Progenitor cell of endocrine pancreas (in vitro differentiated cells): ENCODE data around the gene GMDS. TPM values are rescaled to one million over a fixed set of nuclear protein-coding genes. Genes with fewer than 3 reads are reported as not detected.

Source experiments
- DNase-seq: peaks from one replicate; pipeline ENCODE4 v3.0.0; 2021; ENCODE audit warnings: low spot score; ENCODE audit not compliant: unreplicated experiment
- H3K27ac Mint-ChIP-seq: 2 replicates; pipeline ENCODE4 v1.8.0; 2021; ENCODE audit warnings: mild to moderate bottlenecking, moderate library complexity, mixed read lengths
- H3K27me3 Mint-ChIP-seq: 2 replicates; pipeline ENCODE4 v1.8.0; 2021; ENCODE audit warnings: mixed read lengths
- H3K36me3 Mint-ChIP-seq: 2 replicates; pipeline ENCODE4 v1.8.0; 2022; ENCODE audit warnings: mixed read lengths; ENCODE audit not compliant: insufficient read depth
- H3K4me1 Mint-ChIP-seq: 2 replicates; pipeline ENCODE4 v1.8.0; 2021; ENCODE audit warnings: low read depth, mixed read lengths
- H3K4me3 Mint-ChIP-seq: 2 replicates; pipeline ENCODE4 v1.8.0; 2021; ENCODE audit warnings: low read depth, mild to moderate bottlenecking, moderate library complexity, mixed read lengths
- H3K9me3 Mint-ChIP-seq: 2 replicates; pipeline ENCODE4 v1.8.0; 2021; ENCODE audit warnings: low read depth, mixed read lengths
- total RNA-seq: library from RNA; stranded (reverse); gene quantifications from 2 replicates; pipeline ENCODE4 v1.2.1, GENCODE V29; 2021
- TF ChIP-seq, protein P1 (sequence below): fragments of 200-600 bp; sonication (generic); IDR thresholded peaks from one replicate; pipeline ENCODE4 v1.5.0; 2021; ENCODE audit warnings: antibody characterized with exemption, mild to moderate bottlenecking; ENCODE audit not compliant: unreplicated experiment

Gene GMDS
- total RNA-seq, 1 donor from 2014 or later: 17.2 TPM

DNA sequence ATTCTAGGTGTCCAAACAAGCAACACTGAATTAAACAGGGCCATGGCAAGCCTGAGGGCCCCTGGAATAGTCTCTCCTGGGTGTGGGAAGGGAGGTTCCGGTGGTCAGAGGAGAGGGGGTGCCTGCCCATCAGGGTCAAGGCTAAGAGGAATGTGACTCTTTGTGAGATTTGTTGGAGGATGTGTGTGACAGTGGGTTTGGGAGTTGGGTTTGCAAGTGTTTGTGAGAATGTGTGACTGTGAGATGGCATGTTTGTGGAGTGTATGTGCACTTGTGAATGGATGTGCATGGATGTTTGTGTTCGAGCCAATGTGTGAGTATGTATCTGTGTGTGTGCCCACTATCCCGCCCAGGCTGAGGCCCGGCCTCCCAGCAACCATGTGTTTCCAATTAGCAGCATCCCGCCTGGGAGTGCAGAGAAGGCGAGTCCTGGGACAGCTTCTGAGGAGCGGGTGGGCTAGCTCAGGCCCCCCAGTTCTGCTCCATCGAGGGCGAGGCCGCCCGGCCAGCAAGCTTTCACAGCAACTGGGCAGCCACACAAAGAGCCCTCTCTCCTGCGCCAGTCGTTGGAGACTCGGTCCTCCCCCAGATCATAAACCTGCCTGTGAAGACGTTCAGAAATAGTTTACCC, 623.1 kb downstream of the GMDS start:
- peaks cover 3% of the 10 kb centered on the region for H3K4me1 Mint-ChIP-seq
- H3K9me3 Mint-ChIP-seq: no peaks in the 10 kb centered on the region
- H3K4me3 Mint-ChIP-seq: no peak overlapping the region
- no peak overlapping the region for H3K27ac Mint-ChIP-seq
- no peak for DNase-seq
- peaks cover 3% of the 10 kb centered on the region for H3K36me3 Mint-ChIP-seq
- H3K27me3 Mint-ChIP-seq: peaks cover 76% of the 10 kb centered on the region
- TF ChIP-seq, protein P1, sequence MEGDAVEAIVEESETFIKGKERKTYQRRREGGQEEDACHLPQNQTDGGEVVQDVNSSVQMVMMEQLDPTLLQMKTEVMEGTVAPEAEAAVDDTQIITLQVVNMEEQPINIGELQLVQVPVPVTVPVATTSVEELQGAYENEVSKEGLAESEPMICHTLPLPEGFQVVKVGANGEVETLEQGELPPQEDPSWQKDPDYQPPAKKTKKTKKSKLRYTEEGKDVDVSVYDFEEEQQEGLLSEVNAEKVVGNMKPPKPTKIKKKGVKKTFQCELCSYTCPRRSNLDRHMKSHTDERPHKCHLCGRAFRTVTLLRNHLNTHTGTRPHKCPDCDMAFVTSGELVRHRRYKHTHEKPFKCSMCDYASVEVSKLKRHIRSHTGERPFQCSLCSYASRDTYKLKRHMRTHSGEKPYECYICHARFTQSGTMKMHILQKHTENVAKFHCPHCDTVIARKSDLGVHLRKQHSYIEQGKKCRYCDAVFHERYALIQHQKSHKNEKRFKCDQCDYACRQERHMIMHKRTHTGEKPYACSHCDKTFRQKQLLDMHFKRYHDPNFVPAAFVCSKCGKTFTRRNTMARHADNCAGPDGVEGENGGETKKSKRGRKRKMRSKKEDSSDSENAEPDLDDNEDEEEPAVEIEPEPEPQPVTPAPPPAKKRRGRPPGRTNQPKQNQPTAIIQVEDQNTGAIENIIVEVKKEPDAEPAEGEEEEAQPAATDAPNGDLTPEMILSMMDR: no peak

DNA sequence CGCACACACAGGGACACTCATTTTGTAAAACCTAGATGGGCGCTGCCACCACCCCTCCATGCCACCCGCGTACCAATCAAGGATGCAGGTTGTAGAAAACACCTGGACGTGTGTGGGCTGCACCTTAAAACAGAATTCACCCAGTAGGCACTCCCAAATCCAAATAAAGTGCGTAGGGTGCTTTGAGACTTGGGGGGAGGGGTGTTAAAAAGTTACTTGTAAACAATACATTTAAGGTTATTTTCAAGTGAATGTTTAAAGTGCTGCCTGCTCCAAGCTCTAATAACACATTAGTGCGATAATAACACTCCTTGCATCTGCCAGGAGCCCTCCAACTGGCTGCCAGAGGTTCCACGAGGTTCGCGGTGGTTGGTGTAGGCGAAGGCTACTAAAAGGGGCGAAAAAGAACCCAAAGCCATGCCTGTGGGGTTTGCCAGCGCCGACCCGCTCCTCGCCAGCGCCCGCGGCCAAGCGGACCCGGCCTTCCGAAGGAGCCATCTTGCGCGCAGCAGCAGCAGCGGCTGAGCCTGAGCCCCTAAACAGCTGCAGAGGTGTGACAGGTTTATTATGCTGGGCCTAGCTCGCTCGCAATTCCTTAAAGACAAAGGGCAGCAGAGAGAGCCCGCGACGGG, 624.2 kb downstream of the GMDS start:
- TF ChIP-seq, protein P1: no peak
- H3K9me3 Mint-ChIP-seq: no peaks in the 10 kb centered on the region
- peaks cover 76% of the 10 kb centered on the region for H3K27me3 Mint-ChIP-seq
- H3K27ac Mint-ChIP-seq: no peak overlapping the region
- peaks cover 3% of the 10 kb centered on the region for H3K4me1 Mint-ChIP-seq
- DNase-seq: no peak
- H3K4me3 Mint-ChIP-seq: no peak overlapping the region
- H3K36me3 Mint-ChIP-seq: peaks cover 3% of the 10 kb centered on the region

DNA sequence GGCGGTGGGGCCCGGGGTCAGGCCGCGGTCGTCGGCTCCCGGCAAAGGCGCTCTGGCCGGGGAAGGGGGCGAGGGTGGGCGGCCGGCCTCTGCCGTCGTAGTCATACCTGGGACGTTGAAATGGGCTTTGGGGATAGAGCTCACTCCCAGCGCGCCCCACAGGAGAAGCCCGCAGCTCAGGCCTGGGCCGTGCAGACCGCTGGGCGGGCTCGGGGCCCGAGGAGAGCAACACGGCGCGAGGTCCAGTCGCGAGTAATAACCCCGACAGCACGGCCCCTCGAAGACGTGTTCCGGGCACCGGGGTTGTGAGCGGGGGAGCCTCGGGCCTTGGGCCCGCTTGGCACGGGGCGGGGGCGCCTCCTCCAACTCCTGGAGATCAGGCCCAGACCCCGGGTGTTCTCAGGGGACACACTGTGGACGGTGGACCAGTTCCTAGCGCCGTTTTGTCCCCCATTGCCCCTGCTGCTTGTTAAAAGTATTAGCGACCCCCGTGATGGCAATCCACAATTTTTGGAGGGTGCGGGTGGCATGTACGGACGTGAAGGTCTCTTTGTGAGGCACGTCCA, 624.8 kb downstream of the GMDS start:
- peaks cover 3% of the 10 kb centered on the region for H3K36me3 Mint-ChIP-seq
- H3K27ac Mint-ChIP-seq: no peak overlapping the region
- no peak overlapping the region for H3K4me3 Mint-ChIP-seq
- H3K27me3 Mint-ChIP-seq: peaks cover 76% of the 10 kb centered on the region
- H3K9me3 Mint-ChIP-seq: no peaks in the 10 kb centered on the region
- peaks cover 3% of the 10 kb centered on the region for H3K4me1 Mint-ChIP-seq
- TF ChIP-seq, protein P1: no peak
- DNase-seq: no peak

DNA sequence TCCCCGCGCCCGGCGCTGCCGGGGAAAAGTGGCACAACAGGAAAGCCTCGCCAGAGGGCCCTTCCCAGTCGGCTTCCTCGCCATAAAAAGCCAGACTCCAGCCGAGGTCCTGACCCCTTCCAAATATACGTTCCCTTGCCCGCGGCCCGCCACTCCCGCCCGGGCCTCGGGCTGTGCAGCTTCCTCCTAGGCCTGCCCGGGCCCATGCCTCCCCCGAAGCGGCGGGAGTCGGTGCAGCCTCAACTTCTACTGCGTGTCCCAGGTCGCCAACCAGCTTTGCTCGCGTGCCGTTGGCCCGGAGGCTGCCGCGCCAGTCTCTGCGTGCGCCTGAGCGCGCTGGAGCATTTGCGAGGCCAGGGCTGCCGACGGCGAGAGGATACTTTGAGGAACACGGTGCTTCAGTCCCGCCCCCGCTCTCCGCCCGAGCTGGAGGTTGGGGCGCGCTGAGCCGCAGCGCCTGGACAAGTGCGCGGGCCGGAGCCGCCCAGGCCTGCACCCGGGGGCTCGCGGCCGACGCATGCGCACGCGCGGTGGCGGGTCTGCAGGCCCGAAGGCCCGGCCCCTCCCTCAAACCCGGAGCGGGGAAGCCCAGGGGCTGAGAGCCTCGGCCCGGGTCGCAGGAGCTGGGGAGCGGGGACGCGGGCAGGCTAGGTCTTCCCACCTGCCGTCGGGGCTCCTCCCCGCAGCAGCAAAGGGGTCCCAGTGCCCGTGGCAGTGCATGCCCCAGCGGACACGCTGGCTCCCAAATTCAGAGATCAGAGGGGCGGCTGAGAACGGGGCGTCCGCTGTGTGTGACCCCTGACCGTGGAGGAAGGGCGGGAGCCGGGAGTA, 625.5 kb downstream of the GMDS start:
- Mint-ChIP-seq H3K9me3 (no peaks in the 10 kb centered on the region), H3K4me3 (peak overlapping the region; percentile 33), H3K27me3 (peaks cover 73% of the 10 kb centered on the region), H3K4me1 (no peaks in the 10 kb centered on the region), H3K36me3 (peaks cover 3% of the 10 kb centered on the region), H3K27ac (no peak overlapping the region)
- TF ChIP-seq, protein P1: no peak
- DNase-seq: no peak

DNA sequence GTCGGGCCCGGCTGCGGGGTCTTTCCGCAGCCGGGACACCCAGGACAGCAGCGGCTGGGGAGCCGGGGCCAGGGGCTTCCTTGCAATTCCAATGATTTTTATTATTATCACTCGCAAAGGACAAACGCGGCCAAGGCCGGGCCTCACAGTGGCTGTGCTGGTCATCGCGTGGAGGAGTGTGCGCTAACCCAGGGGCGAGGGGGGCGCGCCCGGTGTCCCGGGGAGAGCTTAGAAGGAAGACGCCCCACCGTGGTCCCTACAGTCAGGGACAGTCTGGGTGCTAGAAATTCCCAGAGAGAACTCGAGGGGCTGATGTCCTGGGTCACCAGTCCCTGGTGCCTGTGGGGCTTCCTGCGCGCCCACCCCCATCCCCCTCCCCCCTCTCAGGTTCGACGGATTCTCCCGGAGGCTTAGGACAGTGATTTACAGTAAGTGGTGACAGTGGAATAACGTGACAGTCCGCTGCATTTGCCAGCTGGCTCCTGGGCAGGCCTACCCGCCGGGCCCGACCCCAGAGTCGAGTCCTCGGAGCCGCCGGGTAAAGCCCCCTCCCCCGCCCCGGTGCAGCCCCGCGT, 626.2 kb downstream of the GMDS start:
- H3K4me3 Mint-ChIP-seq: no peak overlapping the region
- no peak for DNase-seq
- H3K36me3 Mint-ChIP-seq: peaks cover 3% of the 10 kb centered on the region
- H3K4me1 Mint-ChIP-seq: no peaks in the 10 kb centered on the region
- H3K9me3 Mint-ChIP-seq: no peaks in the 10 kb centered on the region
- no peak overlapping the region for H3K27ac Mint-ChIP-seq
- TF ChIP-seq, protein P1: no peak
- peaks cover 73% of the 10 kb centered on the region for H3K27me3 Mint-ChIP-seq
